ENCODE results near the gene DCBLD2.
"Not testable (repeated sequence)": the region's sequence is repeated elsewhere in the genome, so short reads cannot be mapped to it uniquely, and the experiment has no call there.

Gene DCBLD2

DNA sequence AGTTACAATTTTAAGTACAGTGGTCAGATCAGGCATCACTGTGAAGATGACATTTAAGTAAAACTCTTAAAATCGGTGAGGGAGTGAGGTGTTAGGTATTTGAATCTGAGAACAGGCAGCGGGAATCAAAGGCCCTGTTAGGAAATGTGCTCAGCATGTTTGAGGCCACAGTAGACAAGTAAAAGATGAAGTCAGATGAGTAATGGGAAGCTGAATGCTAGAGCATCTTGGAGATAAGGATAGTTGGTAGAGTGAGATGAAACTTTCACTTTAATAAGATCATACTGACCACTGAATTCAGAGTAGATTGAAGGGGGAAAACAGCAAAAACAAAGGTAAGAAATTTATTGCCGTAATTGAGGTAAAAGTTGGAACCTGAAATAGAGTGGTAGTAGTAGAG lies 61.6 kb downstream of the DCBLD2 start:
- DNase-seq (ENCODE audit: low read depth in 2 of 3, low spot score in 2 of 3) = no peak

DNA sequence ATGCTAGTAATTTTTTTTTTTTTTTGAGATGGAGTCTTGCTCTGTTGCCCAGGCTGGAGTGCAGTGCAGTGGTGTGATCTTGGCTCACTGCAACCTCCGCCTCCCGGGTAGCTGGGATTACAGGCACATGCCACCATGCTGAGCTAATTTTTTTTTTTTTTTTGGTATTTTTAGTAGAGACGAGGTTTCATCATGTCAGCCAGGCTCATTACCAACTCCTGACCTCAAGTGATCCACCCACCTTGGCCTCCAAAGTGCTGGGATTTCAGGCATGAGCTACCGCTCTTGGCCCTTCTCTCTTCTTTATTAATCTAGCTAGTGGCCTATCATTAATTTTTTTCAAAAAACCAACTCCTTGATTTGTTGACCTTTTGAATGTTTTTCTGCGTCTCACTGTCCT lies 70.4 kb downstream of the DCBLD2 start:
- DNase-seq (ENCODE audit: low read depth in 2 of 3, low spot score in 2 of 3) = not testable (repeated sequence)

DNA sequence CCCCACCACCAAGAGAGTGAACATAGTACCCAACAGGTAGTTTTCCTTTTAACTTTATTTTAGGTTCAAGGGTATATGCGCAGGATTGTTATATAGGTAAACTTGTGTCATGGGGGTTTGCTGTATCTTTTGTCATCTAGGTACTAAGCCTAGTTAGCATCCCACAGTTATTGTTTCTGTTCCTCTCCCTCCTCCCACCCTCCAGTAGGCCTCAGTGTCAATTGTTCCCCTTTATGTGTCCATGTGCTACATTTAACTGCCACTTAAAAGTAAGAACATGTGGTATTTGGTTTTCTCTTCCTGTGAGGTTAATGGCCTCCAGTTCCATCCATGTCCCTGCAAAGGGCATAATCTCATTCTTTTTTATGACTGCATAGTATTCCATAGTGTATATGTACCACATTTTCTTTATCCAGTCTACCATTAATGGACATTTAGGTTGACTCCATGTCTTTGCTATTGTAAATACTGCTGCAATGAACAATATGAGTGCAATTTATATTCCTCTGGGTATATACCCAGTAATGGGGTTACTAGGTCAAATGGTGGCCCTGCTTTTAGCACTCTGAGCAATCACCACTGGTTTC lies 72.2 kb downstream of the DCBLD2 start:
- DNase-seq (ENCODE audit: low read depth in 2 of 3, low spot score in 2 of 3) = no peak

DNA sequence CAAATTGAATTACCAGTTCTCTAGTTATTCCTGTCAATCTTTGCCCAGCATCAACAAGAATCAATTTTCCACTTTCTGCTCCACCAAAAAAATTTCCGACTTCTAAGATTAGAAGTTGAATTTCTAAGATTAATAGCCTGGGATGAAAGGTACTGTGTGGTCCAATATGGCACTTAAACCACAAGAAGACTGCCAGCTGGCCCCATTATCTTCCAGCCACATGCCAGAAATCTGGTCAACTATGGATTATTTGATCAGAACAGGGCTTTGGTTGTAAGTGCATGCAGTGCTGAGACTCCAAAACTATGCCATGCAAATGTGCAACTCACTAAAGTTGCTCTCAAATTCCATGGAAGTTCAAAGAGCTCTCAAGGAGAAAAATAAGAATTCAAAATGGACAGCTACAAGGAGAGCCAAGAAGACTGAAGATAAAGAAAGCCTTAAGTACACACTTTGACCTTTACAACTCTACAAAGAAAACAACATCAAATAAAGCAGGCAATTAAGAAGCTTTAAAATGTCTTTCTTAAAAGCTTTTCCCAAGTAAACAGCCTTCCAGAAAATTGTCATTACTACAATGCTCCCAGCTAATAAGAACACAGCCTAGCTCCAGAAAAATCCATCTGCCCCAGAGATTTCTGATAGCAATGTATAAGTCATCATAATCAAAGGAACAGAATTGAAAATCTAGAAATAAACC lies 74.1 kb downstream of the DCBLD2 start:
- DNase-seq (ENCODE audit: low read depth in 2 of 3, low spot score in 2 of 3) = no peak

DNA sequence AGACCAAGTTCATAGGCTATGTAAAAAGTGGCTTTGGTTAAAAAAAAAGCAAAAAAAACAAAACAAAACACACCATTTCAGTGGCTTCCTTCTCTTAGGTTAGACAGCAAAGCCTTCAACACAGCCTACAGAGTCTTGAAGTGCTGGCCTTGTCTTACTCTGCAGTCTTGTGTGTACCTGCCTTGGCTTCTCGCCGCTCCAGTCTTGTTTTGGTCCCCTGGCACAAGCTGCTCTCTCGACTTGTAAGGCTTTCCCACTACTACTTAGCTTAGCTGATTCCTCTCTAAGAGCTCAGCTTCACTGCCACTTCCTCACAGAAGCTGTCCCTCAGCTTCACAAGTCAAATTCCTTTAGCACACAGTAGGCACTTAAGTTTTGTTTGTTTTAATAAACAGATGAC lies 75.4 kb downstream of the DCBLD2 start:
- no peak for DNase-seq (ENCODE audit: low read depth in 2 of 3, low spot score in 2 of 3)

DNA sequence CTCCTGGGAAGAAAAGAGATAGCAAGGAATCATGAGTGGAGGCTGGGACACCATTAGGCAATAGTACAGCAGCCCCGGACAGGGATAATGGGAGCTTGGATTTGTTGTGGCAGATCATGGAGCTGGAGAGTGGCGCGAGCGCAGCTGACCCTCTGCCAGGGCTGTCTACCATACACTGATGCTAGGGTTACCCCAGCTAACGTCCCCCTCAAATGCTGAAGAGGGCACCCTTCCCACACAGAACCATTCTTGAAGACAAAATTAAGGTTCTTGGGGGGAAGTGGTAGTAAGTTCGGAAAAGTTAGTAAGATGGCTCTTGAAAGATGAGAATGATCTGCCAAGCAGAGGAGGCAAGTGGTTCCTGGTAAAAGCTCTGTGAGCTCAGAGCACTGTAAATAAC lies 77.2 kb downstream of the DCBLD2 start:
- DNase-seq (ENCODE audit: low read depth in 2 of 3, low spot score in 2 of 3) = no peak

DNA sequence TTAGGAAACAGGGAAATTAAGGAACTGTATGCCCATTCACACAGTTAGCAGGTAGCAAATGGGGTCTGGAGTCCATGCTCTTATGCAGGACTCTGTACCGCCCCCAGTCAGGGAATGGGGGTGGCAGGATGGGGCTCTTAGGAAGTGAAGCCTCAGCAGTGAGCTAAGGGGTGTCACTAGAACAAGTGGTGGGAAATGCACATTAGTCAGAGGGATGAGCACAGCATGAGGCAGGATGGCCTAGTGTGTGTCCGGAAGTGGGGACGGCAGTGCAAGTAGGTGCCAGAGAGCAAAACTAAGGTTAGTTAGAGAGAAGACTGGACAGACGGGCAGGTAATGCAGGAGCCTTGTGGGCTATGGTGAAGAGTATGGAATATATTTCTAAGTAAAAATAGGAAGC lies 77.7 kb downstream of the DCBLD2 start:
- no peak for DNase-seq (ENCODE audit: low read depth in 2 of 3, low spot score in 2 of 3)

DNA sequence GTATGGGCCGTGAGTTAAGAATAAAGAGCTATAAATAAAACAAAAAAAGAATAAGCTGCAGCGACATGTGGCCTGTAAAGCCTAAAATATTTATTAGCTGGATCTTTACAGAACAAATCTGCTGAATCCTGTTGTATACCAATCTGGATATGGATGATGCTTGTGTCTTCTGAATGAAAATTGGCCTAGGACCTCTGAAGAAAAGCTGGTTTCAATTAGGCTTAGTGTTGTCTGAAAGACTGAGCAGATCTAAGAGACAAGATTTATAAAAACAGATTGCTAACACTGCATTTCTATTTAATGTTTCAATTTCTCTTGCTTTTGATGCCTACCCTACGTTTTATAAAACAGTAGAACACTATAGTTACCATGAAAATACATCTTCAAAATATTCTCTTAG lies 80.4 kb downstream of the DCBLD2 start:
- no peak for DNase-seq (ENCODE audit: low read depth in 2 of 3, low spot score in 2 of 3)

DNA sequence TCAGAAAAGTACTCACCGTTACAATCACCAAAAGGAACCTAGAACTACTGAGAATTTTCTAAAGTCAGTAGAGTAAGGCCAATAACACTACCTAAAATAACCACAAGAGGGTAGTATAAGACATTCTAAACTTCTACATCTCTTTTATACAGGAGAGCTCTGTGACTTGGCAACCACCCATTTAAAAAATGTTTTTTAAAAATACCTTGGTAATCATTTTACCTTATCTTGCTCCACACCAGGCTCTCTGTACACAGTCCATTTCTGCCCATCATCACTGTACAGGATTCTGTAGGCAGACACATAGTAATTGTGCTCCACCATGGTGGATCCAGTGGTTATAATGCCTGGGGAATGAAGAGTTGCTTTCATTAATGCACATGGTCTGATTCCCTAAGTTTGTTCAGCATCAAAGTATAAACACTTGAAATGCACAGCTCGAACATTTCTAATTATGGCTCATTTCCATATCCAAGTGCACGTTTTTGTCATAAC lies 83.9 kb downstream of the DCBLD2 start:
- no peak for DNase-seq (ENCODE audit: low read depth in 2 of 3, low spot score in 2 of 3)

DNA sequence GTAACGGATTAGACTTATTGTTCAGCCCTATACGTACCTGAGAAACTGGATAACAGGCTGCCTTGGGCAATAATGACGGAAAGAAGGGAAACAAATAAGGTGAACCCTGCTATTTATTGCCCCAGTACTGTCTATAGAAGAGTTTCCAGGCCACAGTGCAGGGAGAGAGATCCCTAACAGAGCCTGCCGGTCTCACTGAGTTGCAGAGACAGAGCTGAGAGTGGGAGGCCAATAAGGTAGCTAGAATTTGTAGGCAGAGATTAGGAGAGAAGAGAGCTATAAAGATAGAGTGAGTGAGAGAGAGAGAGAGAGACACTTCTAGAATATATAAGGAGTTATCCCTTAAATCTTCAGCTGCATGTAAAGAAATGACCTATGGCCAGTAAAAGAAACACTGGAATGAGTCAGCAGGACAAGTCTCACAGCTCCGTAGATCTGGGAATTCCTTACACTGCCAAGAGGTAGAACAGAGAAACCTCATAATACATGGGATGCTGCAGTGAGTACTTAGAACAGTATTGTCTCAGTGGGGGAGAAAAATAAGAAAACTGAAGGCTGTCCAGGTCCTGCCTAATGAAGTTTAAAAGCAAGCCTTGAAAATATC lies 86.6 kb downstream of the DCBLD2 start:
- DNase-seq (ENCODE audit: low read depth in 2 of 3, low spot score in 2 of 3) = no peak

DNA sequence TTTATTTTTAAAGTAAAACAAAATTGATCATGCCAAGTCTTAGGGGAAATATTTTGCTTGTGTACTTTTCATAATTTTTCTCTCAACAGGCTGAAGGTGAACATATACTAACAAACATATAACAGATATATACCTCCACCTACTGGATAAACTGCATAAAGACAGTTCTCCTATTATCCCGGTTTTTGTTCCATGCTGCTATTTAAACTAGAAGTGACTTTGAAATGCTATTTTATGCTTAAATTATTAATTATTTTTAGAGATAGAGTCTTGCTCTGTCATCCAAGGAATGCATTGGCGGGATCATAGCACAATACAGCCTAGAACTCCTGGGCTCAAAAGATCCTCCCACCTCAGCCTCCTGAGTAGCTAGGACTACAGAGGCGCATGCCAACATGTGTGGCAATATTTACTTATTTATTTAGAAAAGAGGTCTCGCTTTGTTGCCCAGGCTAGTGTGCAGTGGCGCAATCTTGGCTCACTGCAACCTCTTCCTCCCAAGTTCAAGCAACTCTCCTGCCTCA lies 88.6 kb downstream of the DCBLD2 start:
- no peak for DNase-seq (ENCODE audit: low read depth in 2 of 3, low spot score in 2 of 3)

DNA sequence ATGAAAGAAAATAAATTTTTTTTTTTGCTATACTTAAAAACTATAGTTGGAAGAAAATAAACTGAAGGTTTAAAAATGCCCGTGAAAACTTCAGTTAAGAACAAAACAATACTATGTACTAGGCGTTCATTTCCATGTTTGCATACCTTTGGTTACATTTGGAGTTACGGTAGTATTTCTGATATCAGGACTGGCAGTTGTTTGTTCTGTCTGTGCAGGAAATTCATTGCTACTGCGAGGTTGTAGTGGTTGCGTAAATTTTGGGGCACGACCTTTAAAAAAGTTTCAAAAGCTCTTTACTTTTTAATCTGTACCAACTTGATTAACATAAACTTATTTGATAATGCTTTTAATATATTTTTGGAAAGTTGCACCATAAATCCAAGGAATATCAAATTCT lies 90.4 kb downstream of the DCBLD2 start:
- DNase-seq (ENCODE audit: low read depth in 2 of 3, low spot score in 2 of 3) = no peak

DNA sequence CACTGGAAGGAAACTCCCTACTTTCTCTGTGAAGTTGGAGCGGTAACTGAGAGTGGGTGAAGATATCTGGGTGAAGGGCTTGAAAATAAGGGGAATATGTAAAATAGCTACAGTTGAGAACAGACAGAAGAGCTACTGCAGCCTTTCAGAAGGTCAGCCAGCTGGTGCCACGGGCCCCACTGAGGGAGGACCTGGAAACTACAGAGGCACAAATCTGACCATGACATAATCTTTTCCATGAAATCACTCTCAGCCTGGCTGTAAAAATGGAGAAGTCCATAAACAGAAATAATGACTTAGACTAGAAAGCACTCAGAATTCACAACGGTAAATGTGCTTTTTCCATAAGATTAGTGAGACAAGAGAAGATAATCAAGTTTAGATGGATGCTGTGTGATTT lies 91.9 kb downstream of the DCBLD2 start:
- no peak for DNase-seq (ENCODE audit: low read depth in 2 of 3, low spot score in 2 of 3)

DNA sequence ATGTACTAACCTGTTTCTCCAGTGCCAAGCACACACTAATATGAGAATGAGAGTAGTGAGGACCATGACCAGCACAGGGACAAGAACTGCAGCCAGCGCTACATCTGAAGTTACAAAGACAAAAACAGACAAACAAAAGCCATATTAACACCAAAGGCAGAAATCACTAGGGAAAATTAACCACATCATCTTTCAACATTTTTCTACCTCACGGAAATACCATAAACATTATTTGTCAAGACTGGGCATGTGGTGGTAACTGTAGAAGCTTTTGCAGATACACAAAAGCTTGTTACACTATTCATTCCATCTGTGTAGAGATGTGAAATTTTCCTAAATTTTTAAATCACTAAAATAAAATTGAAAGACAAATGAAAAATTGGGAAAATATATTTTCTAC lies 93.4 kb downstream of the DCBLD2 start:
- DNase-seq (ENCODE audit: low read depth in 2 of 3, low spot score in 2 of 3) = no peak

DNA sequence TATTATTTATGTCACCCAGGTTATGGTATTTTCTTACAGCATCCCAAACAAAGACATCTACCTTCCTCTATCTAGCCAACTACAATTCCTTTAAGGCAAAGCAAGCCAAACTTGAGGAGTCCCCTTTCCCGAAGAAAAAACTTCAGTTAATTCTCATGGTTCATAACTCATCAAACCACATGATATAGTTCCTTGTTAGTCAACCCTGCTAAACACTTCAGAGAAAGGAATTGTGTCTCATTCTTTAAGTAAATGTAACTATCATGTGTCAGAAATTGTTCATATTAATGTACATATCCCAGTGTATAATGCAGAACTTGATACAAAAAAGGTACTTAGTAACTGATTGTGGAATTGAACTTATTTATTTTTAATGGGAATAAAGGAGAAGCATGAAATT lies 93.9 kb downstream of the DCBLD2 start:
- no peak for DNase-seq (ENCODE audit: low read depth in 2 of 3, low spot score in 2 of 3)

DNA sequence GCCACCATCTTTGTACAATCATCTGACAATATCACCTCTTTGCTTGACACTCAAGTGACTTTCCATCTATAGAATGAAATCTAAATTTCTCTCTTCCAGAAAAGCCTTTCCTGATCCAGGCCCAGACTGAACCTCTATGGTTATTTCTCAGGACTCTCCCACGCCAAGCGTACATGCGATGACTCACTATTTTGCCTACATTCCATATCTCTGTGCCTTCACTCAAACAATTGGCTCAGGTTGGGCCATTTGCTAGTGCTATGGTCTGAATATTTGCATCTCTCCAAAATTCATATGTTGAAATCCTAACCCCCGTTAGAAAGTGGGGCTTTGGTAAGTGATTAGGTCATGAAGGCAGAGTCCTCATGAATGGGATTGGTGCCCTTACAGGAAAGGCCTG lies 94.5 kb downstream of the DCBLD2 start:
- DNase-seq (ENCODE audit: low read depth in 2 of 3, low spot score in 2 of 3) = no peak

DNA sequence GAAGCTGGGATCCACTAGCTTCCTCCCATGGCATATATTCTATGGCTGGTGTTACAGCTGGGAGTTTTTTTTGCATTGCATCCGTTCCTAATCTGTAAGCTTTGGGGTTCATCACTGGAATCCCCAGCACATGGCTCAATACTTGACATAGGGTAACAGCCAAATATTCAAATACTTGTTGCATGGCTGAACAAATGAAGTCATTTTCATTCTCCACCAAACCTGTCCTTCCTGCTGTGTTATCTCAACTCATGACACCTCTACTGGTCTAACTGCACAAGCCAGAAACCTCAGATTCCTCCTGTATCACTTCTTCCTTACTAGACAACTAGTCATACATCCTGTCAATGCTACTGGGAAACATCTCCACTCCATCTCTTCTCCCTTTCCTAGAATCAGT lies 95.0 kb downstream of the DCBLD2 start:
- DNase-seq (ENCODE audit: low read depth in 2 of 3, low spot score in 2 of 3) = no peak

DNA sequence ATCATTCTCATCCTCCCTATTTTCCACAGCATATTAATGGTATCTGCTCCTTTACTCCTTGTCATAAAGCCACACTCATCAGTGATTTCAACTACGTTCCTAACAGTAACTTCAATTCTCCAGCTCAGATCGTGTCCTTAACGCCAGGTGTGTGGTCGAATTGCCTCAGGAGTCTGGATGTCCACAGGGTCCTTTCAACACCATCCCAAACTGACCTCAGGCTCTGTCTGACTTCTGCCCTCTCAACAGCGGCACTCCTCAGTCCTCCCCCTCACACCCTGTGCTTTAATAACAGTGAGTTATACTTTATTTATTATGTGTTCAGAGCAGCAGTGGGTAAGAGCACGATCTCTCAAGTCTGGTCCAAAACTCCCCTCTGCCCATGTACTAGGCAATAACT lies 95.9 kb downstream of the DCBLD2 start:
- no peak for DNase-seq (ENCODE audit: low read depth in 2 of 3, low spot score in 2 of 3)

DNA sequence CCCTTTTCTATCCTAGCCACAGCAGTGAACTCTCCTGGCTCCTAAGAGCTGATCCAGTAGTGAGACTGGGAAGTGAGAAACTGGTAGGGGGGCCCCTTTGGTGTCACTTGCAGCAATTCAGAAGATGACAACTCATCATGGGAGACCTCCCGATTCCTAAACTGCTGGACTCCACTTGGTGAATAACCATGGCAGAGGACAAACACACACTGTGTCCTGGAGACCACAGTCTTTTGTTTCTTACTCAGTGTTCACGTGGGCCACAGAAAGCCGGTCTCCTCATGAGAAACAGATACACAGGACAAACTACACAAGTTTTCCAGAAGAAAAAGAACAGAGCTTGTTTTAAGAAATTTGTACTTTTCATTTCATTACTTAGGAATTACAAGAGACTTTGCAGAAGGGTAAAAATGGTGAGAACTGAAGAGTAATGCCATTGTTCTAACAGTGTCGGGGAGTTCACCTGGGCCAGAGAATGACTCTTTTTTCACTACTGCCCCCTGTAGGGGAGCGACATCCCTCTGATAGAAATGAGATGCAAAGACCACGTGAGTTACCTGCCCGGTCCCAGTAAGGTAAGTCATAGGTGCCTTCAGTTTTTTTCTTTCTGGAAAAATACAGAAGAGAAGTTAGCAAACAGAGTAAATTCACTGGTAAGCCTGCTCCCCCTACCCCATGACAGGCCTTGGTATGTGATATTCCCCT lies 100.3 kb downstream of the DCBLD2 start:
- no peak for DNase-seq (ENCODE audit: low read depth in 2 of 3, low spot score in 2 of 3)

DNA sequence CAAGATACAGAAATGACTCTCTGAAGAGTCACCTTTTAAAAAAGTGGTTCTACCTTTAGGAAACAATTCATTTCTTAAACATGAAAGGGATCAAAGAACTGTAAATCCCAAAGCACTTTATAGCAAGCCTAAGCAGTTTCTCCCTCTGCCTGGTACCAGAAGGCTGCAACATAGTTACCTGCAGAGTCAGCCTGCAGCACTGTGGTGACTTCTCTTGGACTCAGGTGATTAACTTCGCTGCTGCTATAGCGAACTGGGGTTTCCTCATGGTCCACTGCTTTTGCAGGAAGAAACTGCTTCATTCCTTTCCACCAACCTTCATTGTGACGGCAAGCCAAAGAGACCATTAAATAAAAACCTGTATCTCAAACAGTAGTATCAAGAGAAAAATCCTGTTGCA lies 101.1 kb downstream of the DCBLD2 start:
- no peak for DNase-seq (ENCODE audit: low read depth in 2 of 3, low spot score in 2 of 3)

DNA sequence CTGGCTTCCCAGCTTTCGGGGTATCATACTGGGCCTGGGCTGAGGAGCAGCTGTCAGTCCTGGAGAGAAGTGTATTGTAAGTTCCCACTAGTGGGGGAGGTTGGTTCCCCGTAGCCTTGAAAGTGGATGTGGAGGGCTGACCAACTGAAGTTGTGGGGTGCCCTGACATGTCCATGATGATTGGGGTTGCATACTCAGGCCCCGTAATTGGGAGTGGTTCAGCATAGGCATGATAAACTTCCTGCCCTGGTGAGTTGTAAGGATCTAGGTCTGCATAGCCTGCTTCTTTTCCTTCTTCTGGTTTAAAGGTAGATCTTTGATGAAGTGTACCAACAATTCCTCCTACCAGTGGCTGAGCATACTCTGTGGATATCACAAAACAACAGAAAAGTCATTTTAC lies 102.0 kb downstream of the DCBLD2 start:
- DNase-seq (ENCODE audit: low read depth in 2 of 3, low spot score in 2 of 3) = no peak

DNA sequence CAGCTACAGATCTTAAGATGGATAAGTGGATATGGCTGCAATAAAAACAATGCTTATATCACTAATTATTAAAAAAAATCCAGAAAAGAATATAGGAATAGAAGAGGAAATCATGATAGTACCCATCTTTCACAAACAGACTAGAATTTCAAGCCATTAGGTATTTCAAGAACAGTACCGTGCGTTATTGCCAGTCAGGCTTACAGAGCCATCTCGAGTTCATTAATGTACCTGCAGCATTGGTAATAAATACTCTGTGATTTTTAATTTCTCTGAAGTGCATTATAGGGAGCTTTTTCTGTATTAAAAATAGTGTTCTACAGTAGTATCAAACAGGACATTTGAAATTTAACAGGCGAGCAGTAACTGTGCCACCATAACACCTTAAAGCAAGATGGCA lies 102.7 kb downstream of the DCBLD2 start:
- DNase-seq (ENCODE audit: low read depth in 2 of 3, low spot score in 2 of 3) = no peak
